Measurements from ENCODE around the gene RPL34. TPM values are rescaled to one million over a fixed set of nuclear protein-coding genes. Genes with fewer than 3 reads are reported as not detected.

The RPL34 gene
- total and polyA plus RNA-seq, 5 donors from 2014 or later: 2,139 to 5,218 (median 3,546) TPM

GRCh38 chr4:108650212-108651013, 30.0 kb downstream of the RPL34 start, which contains the start of gene OSTC:
TSS of gene OSTC (plus strand) at chr4:108650599. CDS start at chr4:108650656, 57 bp downstream.
- Histone ChIP-seq H3K36me3 (ENCODE audit: control insufficient read depth, insufficient read depth, low read length) (no peaks in the 10 kb centered on the region), H3K27ac (ENCODE audit: insufficient read depth, low read length, poor library complexity, severe bottlenecking) (peak within 1 kb of the TSS; percentile 91), H3K4me3 (ENCODE audit: low read depth, low read length) (peak within 1 kb of the TSS; percentile 99), H3K4me1 (ENCODE audit: control insufficient read depth, insufficient read depth, low read length, poor library complexity, severe bottlenecking) (peaks cover 28% of the 10 kb centered on the region), H3K9me3 (ENCODE audit: control insufficient read depth in 2 of 2, low read length in 2 of 2) (no peaks in the 10 kb centered on the region), H3K27me3 (ENCODE audit: control insufficient read depth, insufficient read depth, low read length) (no peaks in the 10 kb centered on the region)
- DNase-seq (peak; percentile 88 to 94 (median 91)), ATAC-seq (ENCODE audit: low read depth in 2 of 2) (peak; percentile 87 to 89)
- H3K4me1 Mint-ChIP-seq: peaks cover 23 to 46% (median 32%) of the 10 kb centered on the region in 4 donors
- peak within 1 kb of the TSS; percentile 95 to 99 (median 98) for H3K4me3 Mint-ChIP-seq
- peaks cover 13% of the 10 kb centered on the region for H3K36me3 Mint-ChIP-seq
- peaks cover 0 to 1% (median 0%) of the 10 kb centered on the region in 7 donors for H3K9me3 Mint-ChIP-seq
- H3K27ac Mint-ChIP-seq: peak within 1 kb of the TSS; percentile 95 to 99 (median 98)
- no peaks in the 10 kb centered on the region for H3K27me3 Mint-ChIP-seq

GRCh38 chr4:108651014-108651791, 30.8 kb downstream of the RPL34 start:
- peak overlapping the region; percentile 95 to 99 (median 98) for H3K4me3 Mint-ChIP-seq
- peaks cover 13% of the 10 kb centered on the region for H3K36me3 Mint-ChIP-seq
- Histone ChIP-seq H3K4me1 (ENCODE audit: control insufficient read depth, insufficient read depth, low read length, poor library complexity, severe bottlenecking) (peaks cover 28% of the 10 kb centered on the region), H3K27me3 (ENCODE audit: control insufficient read depth, insufficient read depth, low read length) (no peaks in the 10 kb centered on the region), H3K27ac (ENCODE audit: insufficient read depth, low read length, poor library complexity, severe bottlenecking) (peak overlapping the region; percentile 91), H3K4me3 (ENCODE audit: low read depth, low read length) (peak overlapping the region; percentile 99), H3K9me3 (ENCODE audit: control insufficient read depth in 2 of 2, low read length in 2 of 2) (no peaks in the 10 kb centered on the region), H3K36me3 (ENCODE audit: control insufficient read depth, insufficient read depth, low read length) (peaks cover 7% of the 10 kb centered on the region)
- peak overlapping the region; percentile 95 to 99 (median 98) for H3K27ac Mint-ChIP-seq
- peaks cover 23 to 46% (median 32%) of the 10 kb centered on the region in 4 donors for H3K4me1 Mint-ChIP-seq
- no peak for ATAC-seq (ENCODE audit: low read depth in 2 of 2)
- H3K9me3 Mint-ChIP-seq: peaks cover 0 to 1% (median 0%) of the 10 kb centered on the region in 7 donors
- no peaks in the 10 kb centered on the region for H3K27me3 Mint-ChIP-seq
- peak in 1 of 3 donors; percentile 39 for DNase-seq

GRCh38 chr4:108662629-108663028, 42.3 kb downstream of the RPL34 start:
- Histone ChIP-seq H3K27ac (ENCODE audit: insufficient read depth, low read length, poor library complexity, severe bottlenecking) (no peak overlapping the region), H3K4me3 (ENCODE audit: low read depth, low read length) (no peak overlapping the region), H3K4me1 (ENCODE audit: control insufficient read depth, insufficient read depth, low read length, poor library complexity, severe bottlenecking) (no peaks in the 10 kb centered on the region), H3K9me3 (ENCODE audit: control insufficient read depth in 2 of 2, low read length in 2 of 2) (no peaks in the 10 kb centered on the region), H3K36me3 (ENCODE audit: control insufficient read depth, insufficient read depth, low read length) (peaks cover 49% of the 10 kb centered on the region), H3K27me3 (ENCODE audit: control insufficient read depth, insufficient read depth, low read length) (no peaks in the 10 kb centered on the region)
- Mint-ChIP-seq H3K9me3 (no peaks in the 10 kb centered on the region), H3K4me1 (peaks cover 0 to 8% (median 6%) of the 10 kb centered on the region in 4 donors), H3K27ac (no peak overlapping the region), H3K27me3 (no peaks in the 10 kb centered on the region), H3K4me3 (no peak overlapping the region), H3K36me3 (peaks cover 35% of the 10 kb centered on the region)
- ATAC-seq (ENCODE audit: low read depth in 2 of 2) (no peak), DNase-seq (no peak)

GRCh38 chr4:108674356-108674977, 54.1 kb downstream of the RPL34 start:
- Histone ChIP-seq H3K36me3 (ENCODE audit: control insufficient read depth, insufficient read depth, low read length) (no peaks in the 10 kb centered on the region), H3K27me3 (ENCODE audit: control insufficient read depth, insufficient read depth, low read length) (no peaks in the 10 kb centered on the region), H3K27ac (ENCODE audit: insufficient read depth, low read length, poor library complexity, severe bottlenecking) (no peak overlapping the region), H3K4me3 (ENCODE audit: low read depth, low read length) (no peak overlapping the region), H3K4me1 (ENCODE audit: control insufficient read depth, insufficient read depth, low read length, poor library complexity, severe bottlenecking) (no peaks in the 10 kb centered on the region), H3K9me3 (ENCODE audit: control insufficient read depth in 2 of 2, low read length in 2 of 2) (no peaks in the 10 kb centered on the region)
- Mint-ChIP-seq H3K4me1 (peaks cover 0 to 6% (median 0%) of the 10 kb centered on the region in 4 donors), H3K9me3 (no peaks in the 10 kb centered on the region), H3K4me3 (no peak overlapping the region), H3K36me3 (peaks cover 25% of the 10 kb centered on the region), H3K27ac (no peak overlapping the region), H3K27me3 (no peaks in the 10 kb centered on the region)
- no peak for ATAC-seq (ENCODE audit: low read depth in 2 of 2)
- DNase-seq: no peak

Other genes with a start within 250 kb of the RPL34 start
- 30.9 TPM for gene OSTC, start 30.0 kb downstream of the RPL34 start, total RNA-seq
- 100 to 1,000 TPM; 107 to 119 (median 116) TPM for gene OSTC, start 30.0 kb downstream of the RPL34 start, polyA plus RNA-seq
- gene ETNPPL, start 142.5 kb downstream of the RPL34 start, total RNA-seq: not detected
- gene ETNPPL, start 142.5 kb downstream of the RPL34 start, polyA plus RNA-seq: not detected

Data from CD4-positive, CD25-positive, alpha-beta regulatory T cell (primary cell).